ENCODE measurements around the gene RBMS1. TPM values are rescaled to one million over a fixed set of nuclear protein-coding genes. Genes with fewer than 3 reads are reported as not detected.
A peak's percentile ranks its signal among the peaks of the same experiment; 100 is the strongest.

RBMS1 gene
- total RNA-seq, 6 experiments from 2014 or later, result 8.5 to 21.4 (median 14.3) TPM

- WGBS (ENCODE audit: insufficient coverage, low coverage, low lambda C conversion rate, missing lambda C conversion rate), result 22% methylated on average over 28 of the region's 39 CpGs
These were observed 86.8 kb downstream of the RBMS1 start for GRCh38 chr2:160406591-160407392.

DNA sequence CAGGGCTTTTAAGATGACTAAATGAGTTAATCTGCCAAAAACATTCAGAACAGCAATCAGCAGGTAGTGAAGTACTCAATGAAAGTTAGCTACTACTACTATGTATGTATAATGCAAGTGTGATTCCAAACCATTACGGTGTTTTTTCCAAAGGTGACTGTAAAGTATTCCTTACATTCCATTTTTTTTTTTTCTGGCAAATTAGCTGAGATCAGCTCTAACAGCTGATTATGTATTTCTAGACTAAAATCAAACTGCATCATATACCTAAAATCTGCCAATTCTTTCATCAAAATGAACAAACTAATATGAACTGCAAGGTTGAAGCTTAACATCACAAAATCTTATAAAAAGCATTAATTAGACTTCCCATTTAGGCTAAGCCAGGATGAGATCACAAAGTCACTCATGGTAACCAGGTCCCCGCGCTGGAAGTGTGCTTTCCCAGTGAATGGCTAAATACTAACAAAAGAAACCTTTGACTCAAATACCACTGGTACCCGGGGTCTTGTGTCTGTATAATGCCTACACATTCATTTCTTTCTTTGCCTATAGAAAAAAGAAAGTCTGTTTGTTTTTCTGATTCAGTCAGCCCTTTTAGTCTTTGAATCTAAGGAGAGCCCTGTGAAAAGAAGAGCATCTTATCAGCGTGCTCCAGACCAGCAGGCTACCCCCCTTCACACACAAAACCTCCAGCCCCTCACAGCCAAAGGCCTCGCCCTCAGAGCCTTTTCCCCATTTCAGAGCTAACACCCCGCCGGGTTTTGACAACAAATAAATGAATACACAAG is 88.3 kb downstream of the RBMS1 start:
- ATAC-seq (no peak), DNase-seq (no peak)
- Histone ChIP-seq H3K27me3 (no peaks in the 10 kb centered on the region), H3K9me3 (no peaks in the 10 kb centered on the region), H3K4me3 (peak overlapping the region in 1 of 3 donors; percentile 67), H3K27ac (no peak overlapping the region), H3K36me3 (no peaks in the 10 kb centered on the region), H3K4me1 (no peaks in the 10 kb centered on the region)
- no peak for TF ChIP-seq CTCF (IDR thresholded peaks at IDR 0.05)
- TF ChIP-seq POLR2A (IDR thresholded peaks at IDR 0.05), result no peak
- intact Hi-C loops (cut with DNase I), result no loop called here
- WGBS (ENCODE audit: insufficient coverage, low coverage, low lambda C conversion rate, missing lambda C conversion rate), result 46% methylated on average over 8 of the region's 8 CpGs

More at GRCh38 chr2:160406591-160407392, 86.8 kb downstream of the RBMS1 start:
- H3K27ac ChIP-seq, result peak overlapping the region; percentile 54 to 95 (median 81)
- H3K27me3 ChIP-seq, result no peaks in the 10 kb centered on the region
- TF ChIP-seq CTCF (IDR thresholded peaks at IDR 0.05) (no peak), POLR2A (IDR thresholded peaks at IDR 0.05) (peak; percentile 26)
- no peaks in the 10 kb centered on the region for H3K9me3 ChIP-seq
- peak overlapping the region; percentile 50 to 87 (median 67) for H3K4me3 ChIP-seq
- peak; percentile 56 to 69 (median 58) for DNase-seq
- H3K4me1 ChIP-seq, result no peaks in the 10 kb centered on the region
- intact Hi-C loops (cut with DNase I), result no loop called here
- ATAC-seq, result peak; percentile 67 to 70 (median 68)
- H3K36me3 ChIP-seq, result no peaks in the 10 kb centered on the region

DNA sequence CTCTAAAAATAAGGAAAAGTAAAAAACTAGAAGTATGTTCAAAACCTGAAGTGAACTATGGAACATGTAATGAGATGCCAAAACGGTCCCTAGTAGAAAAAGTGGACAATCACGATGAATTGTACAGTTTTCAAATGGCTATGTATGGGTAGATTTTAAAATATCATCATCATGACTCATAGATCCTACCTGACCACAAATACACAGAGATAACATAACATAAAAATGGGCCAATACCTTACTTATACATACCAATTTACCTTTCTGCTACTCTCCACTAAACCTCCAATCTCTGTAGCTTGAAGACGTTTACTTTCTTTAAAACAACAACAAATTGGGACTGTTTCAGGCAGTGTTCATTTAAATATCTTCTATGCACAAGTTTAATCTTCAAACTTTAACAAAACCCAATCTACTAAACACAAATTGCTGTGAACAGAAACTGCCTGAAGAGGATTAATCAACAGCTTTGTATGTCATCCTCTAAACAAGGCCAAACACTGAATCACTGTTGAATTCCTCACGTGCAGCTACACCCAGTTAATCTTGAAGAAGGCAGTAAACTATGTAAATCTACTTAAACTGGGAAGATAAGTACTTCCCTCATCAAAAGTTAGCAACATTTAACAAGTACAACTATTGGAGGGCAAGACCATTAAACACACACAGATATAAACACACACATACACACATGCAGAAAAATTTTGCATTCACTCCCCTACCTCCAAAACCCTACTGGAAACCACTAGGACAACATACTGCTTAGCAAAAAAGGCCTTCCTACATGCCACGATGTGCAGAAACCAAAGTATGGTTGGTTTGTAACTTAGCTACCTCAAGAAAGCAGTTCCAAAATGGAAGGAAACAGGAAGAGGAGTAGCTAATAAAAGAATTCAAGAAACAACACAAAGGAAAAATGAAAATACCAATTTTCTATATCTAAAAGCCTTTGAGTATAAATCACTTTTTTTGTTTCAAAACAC is 90.3 kb downstream of the RBMS1 start:
- no peak overlapping the region for H3K4me3 ChIP-seq
- 64% methylated on average over 5 of the region's 5 CpGs for WGBS (ENCODE audit: insufficient coverage, low coverage, low lambda C conversion rate, missing lambda C conversion rate)
- no peaks in the 10 kb centered on the region for H3K9me3 ChIP-seq
- DNase-seq (no peak), ATAC-seq (no peak)
- no peaks in the 10 kb centered on the region for H3K36me3 ChIP-seq
- H3K27me3 ChIP-seq, result no peaks in the 10 kb centered on the region
- TF ChIP-seq POLR2A (IDR thresholded peaks at IDR 0.05) (no peak), CTCF (IDR thresholded peaks at IDR 0.05) (no peak)
- no peak overlapping the region for H3K27ac ChIP-seq
- intact Hi-C loops (cut with DNase I), result no loop called here
- no peaks in the 10 kb centered on the region for H3K4me1 ChIP-seq

GRCh38 chr2:160402501-160402900 is 91.1 kb downstream of the RBMS1 start:
- ATAC-seq (no peak), DNase-seq (no peak)
- intact Hi-C loops (cut with DNase I), result no loop called here
- H3K36me3 ChIP-seq, result no peaks in the 10 kb centered on the region
- no peak overlapping the region for H3K4me3 ChIP-seq
- no peaks in the 10 kb centered on the region for H3K4me1 ChIP-seq
- WGBS (ENCODE audit: insufficient coverage, low coverage, low lambda C conversion rate, missing lambda C conversion rate), result 63% methylated on average over 1 of the region's 1 CpG
- no peaks in the 10 kb centered on the region for H3K9me3 ChIP-seq
- no peak overlapping the region for H3K27ac ChIP-seq
- no peak for TF ChIP-seq CTCF (IDR thresholded peaks at IDR 0.05)
- no peak for TF ChIP-seq POLR2A (IDR thresholded peaks at IDR 0.05)
- H3K27me3 ChIP-seq, result no peaks in the 10 kb centered on the region

Measured in right lobe of liver (tissue), 6 donors.